HepG2 (cell line): ENCODE data around the gene SIGMAR1.

Source experiments
- CBX2 ChIP-seq, 2 experiments: fragments of 200-600 bp in 1 of 2; sonication (generic); formaldehyde crosslinking in 1 of 2; IDR thresholded peaks; 2 replicates each; pipeline versions ENCODE4 v1.7.0 to v1.8.1; 2018 to 2022; ENCODE audit warnings: low read depth in 2 of 2, low read length in 1 of 2, mild to moderate bottlenecking in 1 of 2, missing genetic modification reagents in 1 of 2
- CTCF ChIP-seq: sonication (generic); formaldehyde crosslinking; IDR thresholded peaks from 2 replicates; pipeline ENCODE4 v1.5.0; 2020; ENCODE audit warnings: mild to moderate bottlenecking, missing genetic modification reagents, moderate library complexity
- HOXA9 ChIP-seq: sonication (generic); formaldehyde crosslinking; IDR thresholded peaks from 2 replicates; pipeline ENCODE4 v1.8.1; 2022; ENCODE audit warnings: missing genetic modification reagents, mild to moderate bottlenecking, moderate library complexity, borderline replicate concordance

- TF ChIP-seq CTCF (CRISPR knock-in tag): no peak
- TF ChIP-seq CBX2 (IDR thresholded peaks at IDR 0.05; ENCODE audit: low read depth, low read length): no peak
- TF ChIP-seq CBX2 (CRISPR knock-in tag; IDR thresholded peaks at IDR 0.05; ENCODE audit: low read depth): no peak
- no peak for TF ChIP-seq HOXA9
Measured at GRCh38 chr9:34584970-34585369, 52.6 kb downstream of the SIGMAR1 start.
